A673 (cell line): ENCODE measurements around the gene AGER.
"Not testable (repeated sequence)": the region's sequence is repeated elsewhere in the genome, so short reads cannot be mapped to it uniquely, and the experiment has no call there.

Source experiments
- CTCF ChIP-seq: fragments of 300-800, 200-600 bp; sonication (generic); conservative IDR thresholded peaks from 2 replicates; pipeline ENCODE4 v1.5.1; 2017; ENCODE audit warnings: low read depth, mild to moderate bottlenecking, antibody characterized with exemption, low read length, moderate library complexity, mixed read lengths
- EZH2 ChIP-seq: fragments of 200-600 bp; sonication (generic); IDR thresholded peaks from 2 replicates; pipeline ENCODE4 v1.6.1; 2017; ENCODE audit warnings: borderline replicate concordance, low read depth, mild to moderate bottlenecking, mixed read lengths, antibody characterized with exemption, low read length; ENCODE audit not compliant: poor library complexity, severe bottlenecking

GRCh38 chr6:32186151-32186840 is 2.2 kb upstream of the AGER start:
- not testable (repeated sequence) for TF ChIP-seq CTCF, EZH2
